Measurements from ENCODE around the gene HPRT1.
A peak's percentile ranks its signal among the peaks of the same experiment; 100 is the strongest.
"Not testable (repeated sequence)": the region's sequence is repeated elsewhere in the genome, so short reads cannot be mapped to it uniquely, and the experiment has no call there.

Gene HPRT1, protein sequence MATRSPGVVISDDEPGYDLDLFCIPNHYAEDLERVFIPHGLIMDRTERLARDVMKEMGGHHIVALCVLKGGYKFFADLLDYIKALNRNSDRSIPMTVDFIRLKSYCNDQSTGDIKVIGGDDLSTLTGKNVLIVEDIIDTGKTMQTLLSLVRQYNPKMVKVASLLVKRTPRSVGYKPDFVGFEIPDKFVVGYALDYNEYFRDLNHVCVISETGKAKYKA

DNA sequence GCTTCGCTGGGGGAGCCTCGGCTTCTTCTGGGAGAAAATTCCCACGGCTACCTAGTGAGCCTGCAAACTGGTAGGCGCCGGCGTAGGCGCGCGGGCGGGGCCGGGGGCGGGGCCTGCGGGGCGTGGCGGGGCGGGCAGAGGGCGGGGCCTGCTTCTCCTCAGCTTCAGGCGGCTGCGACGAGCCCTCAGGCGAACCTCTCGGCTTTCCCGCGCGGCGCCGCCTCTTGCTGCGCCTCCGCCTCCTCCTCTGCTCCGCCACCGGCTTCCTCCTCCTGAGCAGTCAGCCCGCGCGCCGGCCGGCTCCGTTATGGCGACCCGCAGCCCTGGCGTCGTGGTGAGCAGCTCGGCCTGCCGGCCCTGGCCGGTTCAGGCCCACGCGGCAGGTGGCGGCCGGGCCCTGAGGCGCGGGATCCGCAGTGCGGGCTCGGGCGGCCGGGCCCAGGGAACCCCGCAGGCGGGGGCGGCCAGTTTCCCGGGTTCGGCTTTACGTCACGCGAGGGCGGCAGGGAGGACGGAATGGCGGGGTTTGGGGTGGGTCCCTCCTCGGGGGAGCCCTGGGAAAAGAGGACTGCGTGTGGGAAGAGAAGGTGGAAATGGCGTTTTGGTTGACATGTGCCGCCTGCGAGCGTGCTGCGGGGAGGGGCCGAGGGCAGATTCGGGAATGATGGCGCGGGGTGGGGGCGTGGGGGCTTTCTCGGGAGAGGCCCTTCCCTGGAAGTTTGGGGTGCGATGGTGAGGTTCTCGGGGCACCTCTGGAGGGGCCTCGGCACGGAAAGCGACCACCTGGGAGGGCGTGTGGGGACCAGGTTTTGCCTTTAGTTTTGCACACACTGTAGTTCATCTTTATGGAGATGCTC, at the start of gene HPRT1:
Gene HPRT1 (plus strand): TSS at position 161 of the 857 bp plus-strand sequence. CDS start 147 bp downstream, at position 308.
- DNase-seq (ENCODE audit: low spot score) = peak; percentile 88

- DNase-seq (ENCODE audit: low spot score) = no peak
Measured at GRCh38 chrX:134416087-134416486, 43.9 kb upstream of the HPRT1 start.

DNA sequence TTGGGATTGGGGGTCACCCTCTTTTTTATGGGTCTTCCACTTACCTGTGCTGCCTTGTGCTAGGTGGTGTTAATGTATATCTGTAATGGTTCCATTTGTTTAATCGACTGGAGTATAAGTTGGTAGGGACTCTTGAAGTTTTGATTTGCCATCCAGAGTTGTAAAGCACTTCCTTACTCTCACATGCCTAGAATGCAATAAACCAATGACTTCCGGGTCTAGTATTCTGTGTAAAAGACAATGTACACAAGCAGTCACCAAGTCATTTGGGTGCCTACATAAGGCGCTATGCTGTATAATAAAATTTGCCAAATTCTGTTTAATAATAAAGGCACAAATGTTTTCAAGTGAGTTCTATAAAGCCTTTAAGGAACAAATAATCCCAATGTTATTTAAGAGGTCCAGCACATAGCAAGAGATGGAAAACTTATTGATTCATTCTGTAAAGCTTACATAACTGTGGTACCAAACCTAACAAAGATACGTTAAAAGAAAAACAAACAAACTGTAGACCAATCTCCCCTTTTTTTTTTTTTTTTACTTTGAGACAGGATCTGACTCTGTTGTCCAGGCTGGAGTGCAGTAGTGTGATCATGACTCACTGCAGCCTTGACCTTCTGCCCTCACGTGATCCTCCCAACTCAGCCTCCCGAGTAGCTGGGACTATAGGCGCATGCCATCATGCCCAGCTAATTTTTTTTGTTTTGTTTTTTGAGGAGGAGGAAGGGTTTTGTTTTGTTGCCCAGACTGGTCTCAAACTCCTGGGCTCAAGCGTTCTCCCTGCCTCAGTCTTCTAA, 41.5 kb upstream of the HPRT1 start:
- no peak for DNase-seq (ENCODE audit: low spot score)

GRCh38 chrX:134419784-134420183, 40.2 kb upstream of the HPRT1 start:
- DNase-seq (ENCODE audit: low spot score) = no peak

DNA sequence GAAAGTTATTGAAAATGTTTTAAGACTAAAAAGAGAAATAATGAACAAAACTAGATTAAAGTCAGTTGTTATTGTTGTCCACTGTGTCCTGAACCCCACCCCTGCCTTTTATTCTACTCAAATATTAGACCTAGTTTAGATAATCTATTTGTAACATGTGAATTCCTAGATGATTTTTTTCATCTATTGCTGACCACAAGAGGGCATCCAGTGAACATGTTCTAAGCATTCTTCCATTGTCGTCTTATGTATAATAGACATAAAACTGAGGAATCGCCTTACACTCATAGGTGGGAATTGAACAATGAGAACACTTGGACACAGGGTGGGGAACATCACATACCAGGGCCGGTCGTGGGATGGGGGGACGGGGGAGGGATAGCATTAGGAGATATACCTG, 36.4 kb upstream of the HPRT1 start:
- peak; percentile 9 for DNase-seq (ENCODE audit: low spot score)

DNA sequence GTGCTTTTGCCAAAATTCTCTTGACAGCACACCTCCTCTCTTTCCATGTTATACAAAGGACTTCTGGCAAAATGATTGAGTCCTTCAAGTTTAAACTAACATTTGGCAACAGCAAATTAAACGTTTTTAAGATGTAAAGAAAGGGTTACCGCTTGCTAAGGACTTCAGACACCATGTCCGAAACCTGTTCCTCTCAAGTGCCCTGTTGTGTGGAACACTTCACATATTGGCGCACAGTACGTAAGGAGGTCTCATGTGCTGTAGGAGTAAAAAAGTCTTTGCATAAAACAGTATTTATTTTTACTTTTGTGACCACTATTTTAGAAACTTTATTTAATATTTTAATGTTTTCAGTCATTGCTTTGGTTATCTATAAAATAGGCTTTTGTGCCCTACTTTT, 33.7 kb upstream of the HPRT1 start:
- no peak for DNase-seq (ENCODE audit: low spot score)

DNA sequence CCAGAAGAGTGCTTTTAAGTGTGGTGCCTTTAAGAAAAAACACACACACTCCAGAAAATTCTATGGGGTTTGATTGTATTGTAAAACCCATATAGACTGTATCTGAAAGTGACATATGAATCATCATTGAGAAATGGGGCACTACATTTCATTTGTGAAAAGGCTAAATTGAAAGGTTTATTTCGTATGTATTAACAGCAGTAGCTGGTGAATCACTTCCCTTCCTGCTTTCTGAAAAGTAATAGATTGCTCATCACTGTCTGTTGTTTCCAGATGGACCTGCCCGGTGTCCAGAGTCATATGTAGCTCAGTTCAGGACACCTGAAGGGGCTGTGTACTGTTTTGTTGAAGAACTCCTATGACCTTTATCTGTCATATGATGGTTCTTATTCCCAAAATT, 28.1 kb upstream of the HPRT1 start:
- no peak for DNase-seq (ENCODE audit: low spot score)

DNA sequence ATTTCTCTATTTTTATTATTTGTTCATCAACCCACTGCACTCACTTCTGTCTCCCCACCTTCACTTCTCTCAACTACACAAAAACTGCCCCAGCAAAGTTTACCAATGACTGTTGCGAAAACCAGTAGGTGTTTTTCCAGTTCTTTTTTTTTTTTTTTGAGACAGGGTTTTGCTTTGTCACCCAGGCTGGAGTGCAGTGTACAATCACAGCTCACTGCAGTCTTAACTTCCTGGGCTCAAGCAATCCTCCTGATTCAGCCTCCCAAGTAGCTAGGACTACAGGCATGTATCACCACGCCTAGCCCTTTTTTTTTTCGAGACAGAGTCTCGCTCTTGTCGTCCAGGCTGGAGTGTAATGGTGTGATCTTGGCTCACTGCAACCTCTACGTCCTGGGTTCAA, 24.1 kb upstream of the HPRT1 start:
- no peak for DNase-seq (ENCODE audit: low spot score)

DNA sequence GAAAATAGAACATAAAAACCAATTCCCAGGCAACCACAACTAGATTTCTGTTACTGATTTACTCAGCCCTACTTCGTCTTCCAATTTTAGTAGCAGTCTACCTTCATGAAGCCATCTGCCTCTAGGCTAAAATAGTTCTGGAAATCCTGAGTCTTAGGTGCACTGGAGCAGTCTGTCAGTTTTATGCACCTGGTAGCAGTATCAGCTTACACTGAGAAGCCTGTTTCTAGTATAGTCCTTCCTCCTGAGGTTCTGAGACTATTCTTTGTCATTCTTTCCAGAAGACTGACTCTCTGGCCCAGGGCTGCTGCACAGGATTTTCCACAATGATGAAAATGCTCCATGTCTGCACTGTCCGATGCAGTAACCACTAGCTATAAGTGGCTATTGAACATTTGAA, 16.9 kb upstream of the HPRT1 start:
- DNase-seq (ENCODE audit: low spot score) = no peak

DNA sequence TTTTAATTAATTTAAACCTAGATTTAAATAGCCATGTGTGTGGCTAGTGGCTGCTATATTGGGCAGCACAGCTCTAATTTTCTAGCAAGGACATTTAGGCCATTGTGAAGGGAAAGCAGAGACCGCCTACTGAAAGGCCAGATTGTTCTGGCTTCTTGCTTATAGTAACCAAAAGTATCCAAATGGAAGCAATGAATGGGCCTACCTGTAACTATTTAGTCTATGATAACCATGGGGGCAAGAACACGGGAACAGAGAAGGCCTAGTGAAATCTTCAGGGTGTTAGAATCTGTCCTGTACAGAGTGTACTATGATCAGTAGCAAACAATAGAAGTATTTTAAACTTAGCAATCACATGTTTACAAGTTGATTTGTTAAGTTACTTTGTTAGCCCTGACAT, 16.5 kb upstream of the HPRT1 start:
- no peak for DNase-seq (ENCODE audit: low spot score)

DNA sequence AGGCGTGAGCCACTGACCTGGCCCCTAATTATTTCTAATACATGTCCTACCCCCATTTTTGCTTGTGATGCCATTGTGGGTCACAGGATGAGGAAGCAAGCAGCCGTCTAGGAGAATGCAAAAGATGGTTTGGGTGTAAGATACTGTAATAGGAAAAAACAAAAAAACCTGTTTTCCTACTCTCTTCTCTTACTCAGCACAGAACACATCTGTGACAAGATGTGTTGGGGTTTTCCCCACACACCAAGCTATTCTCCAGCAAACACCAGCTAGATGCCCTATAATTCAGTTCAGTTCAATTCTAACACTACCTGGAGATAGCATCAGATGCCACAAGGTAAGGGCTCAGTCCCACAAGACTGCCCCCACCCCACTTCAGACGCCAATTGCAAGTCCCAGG, 15.3 kb upstream of the HPRT1 start:
- DNase-seq (ENCODE audit: low spot score) = no peak

DNA sequence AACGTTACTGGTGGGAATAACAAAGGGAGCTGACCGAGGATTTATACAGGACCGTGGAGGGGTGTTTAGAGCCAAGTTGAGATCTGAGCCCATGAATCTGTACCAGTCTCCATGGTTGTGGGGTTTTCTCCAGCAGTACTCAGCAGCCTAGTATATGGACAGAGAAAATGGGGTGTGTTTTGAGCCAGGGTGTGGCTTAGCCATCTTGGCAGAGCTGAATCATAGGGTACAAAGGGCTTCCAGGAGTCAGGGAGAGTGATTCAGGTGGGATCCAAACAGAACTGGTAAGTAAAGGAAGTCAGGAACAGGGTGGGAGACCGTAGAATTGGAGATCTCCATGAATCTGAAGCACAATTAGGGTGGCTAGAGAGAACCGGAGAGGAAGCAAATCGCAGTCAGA, 7.4 kb upstream of the HPRT1 start:
- DNase-seq (ENCODE audit: low spot score) = no peak

GRCh38 chrX:134453631-134454030, 6.3 kb upstream of the HPRT1 start:
- DNase-seq (ENCODE audit: low spot score) = no peak

- DNase-seq (ENCODE audit: low spot score) = no peak
Measured at GRCh38 chrX:134454506-134454905, 5.5 kb upstream of the HPRT1 start.

GRCh38 chrX:134457708-134458107, 2.3 kb upstream of the HPRT1 start:
- DNase-seq (ENCODE audit: low spot score) = no peak

GRCh38 chrX:134459683-134460004, 321 bp upstream of the HPRT1 start:
- DNase-seq (ENCODE audit: low spot score) = no peak

DNA sequence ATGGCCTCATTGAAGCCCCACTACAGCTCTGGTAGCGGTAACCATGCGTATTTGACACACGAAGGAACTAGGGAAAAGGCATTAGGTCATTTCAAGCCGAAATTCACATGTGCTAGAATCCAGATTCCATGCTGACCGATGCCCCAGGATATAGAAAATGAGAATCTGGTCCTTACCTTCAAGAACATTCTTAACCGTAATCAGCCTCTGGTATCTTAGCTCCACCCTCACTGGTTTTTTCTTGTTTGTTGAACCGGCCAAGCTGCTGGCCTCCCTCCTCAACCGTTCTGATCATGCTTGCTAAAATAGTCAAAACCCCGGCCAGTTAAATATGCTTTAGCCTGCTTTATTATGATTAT, 876 bp downstream of the HPRT1 start:
- DNase-seq (ENCODE audit: low spot score) = no peak

DNA sequence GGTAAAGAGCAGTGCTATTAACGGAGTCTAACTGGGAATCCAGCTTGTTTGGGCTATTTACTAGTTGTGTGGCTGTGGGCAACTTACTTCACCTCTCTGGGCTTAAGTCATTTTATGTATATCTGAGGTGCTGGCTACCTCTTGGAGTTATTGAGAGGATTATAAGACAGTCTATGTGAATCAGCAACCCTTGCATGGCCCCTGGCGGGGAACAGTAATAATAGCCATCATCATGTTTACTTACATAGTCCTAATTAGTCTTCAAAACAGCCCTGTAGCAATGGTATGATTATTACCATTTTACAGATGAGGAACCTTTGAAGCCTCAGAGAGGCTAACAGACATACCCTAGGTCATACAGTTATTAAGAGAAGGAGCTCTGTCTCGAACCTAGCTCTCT, 1.5 kb downstream of the HPRT1 start:
- no peak for DNase-seq (ENCODE audit: low spot score)

DNA sequence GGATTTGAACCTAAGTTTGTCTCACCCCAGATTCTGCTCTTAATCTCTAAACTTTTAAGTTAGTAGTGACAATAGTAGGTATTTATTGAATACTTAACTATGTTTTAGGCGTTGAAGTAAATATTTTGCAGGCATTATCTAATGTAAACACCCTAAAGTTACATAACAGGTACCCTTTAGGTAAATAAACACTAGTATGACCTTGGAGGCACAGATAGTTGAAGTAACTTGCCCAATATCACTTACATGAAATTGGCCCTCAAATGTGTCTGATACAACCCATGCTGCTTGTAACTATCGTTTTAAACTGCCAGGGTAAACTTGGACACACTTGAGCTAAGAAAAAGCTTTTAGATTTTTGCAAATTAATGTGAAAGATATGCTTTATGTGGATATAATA, 3.0 kb downstream of the HPRT1 start:
- no peak for DNase-seq (ENCODE audit: low spot score)

GRCh38 chrX:134464453-134464852, 4.5 kb downstream of the HPRT1 start:
- not testable (repeated sequence) for DNase-seq (ENCODE audit: low spot score)

GRCh38 chrX:134469486-134469885, 9.5 kb downstream of the HPRT1 start:
- no peak for DNase-seq (ENCODE audit: low spot score)

DNA sequence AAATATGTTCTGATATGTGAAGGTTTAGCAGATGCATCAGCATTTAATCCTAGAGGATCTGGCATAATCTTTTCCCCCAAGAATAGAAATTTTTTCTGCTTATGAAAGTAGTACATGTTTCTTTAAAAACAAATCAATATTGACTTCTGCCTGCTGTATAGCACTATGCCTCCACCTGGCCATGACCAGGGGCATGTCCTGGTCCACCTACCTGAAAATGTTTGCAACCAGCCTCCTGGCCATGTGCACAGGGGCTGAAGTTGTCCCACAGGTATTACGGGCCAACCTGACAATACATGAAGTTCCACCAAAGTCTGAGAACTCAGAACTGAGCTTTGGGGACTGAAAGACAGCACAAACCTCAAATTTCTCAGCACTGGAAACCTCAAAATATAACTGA, 10.0 kb downstream of the HPRT1 start:
- no peak for DNase-seq (ENCODE audit: low spot score)

DNA sequence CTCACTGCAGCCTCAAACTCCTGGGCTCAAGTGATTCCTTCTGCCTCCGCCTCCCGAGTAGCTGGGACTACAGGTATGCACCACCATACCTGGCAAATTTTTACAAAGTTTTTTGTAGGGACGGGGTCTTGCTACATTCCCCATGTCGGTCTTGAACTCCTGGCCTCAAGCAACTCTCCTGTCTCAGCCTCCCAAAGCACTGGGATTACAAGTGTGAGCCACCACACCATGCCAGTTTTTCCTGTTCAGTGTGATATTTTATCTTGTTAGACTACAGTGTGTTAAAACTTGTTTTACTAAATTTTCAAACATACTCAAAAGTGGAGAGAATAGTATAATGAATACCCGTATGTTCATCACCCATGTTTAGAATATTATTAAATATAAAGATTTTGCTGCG, 12.1 kb downstream of the HPRT1 start:
- DNase-seq (ENCODE audit: low spot score) = no peak

All from D341Med (cell line).